ENCODE results near the gene CP. TPM values are rescaled to one million over a fixed set of nuclear protein-coding genes. Genes with fewer than 3 reads are reported as not detected.

Gene CP
- total and polyA plus RNA-seq, 2 of the 13 experiments (the other 11 are each of a cell fraction or from before 2014, with no cell fraction given) = 42.6 to 789 TPM

DNA sequence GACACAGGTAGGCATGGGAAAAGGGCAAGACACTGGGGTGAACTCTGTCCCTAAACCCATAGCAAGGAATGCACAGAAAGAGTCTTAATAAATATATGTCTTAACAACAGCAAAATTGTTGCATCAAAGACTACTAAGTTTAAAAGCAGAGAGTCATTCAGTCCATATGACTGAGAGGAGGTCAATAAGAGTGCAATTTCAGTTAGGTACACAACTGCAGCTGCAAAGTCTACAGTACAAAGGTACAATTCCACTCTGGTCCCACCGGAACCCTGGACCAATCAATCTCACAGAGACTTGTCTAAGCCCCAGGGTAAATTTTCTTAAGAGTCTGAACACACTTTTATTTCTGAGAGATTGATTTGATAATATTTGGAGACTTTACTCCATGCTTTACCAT lies 6.9 kb downstream of the CP start (continued):
- TF ChIP-seq HCFC1 (IDR thresholded peaks at IDR 0.05; ENCODE audit: low read depth, low read length) (no peak), ARID2 (CRISPR knock-in tag; IDR thresholded peaks at IDR 0.05; ENCODE audit: borderline replicate concordance) (no peak), KLF13 (CRISPR knock-in tag; IDR thresholded peaks at IDR 0.05) (no peak), NR2F2 (IDR thresholded peaks at IDR 0.05; ENCODE audit: borderline replicate concordance, low read depth) (peak; percentile 72; the same call in 1 of the 2 replicates), JUN (CRISPR knock-in tag; IDR thresholded peaks at IDR 0.05) (no peak), CEBPG (CRISPR knock-in tag; IDR thresholded peaks at IDR 0.05) (peak; percentile 81), ELF4 (CRISPR knock-in tag; IDR thresholded peaks at IDR 0.05; ENCODE audit: borderline replicate concordance) (no peak), EP300 (IDR thresholded peaks at IDR 0.05; ENCODE audit: low read depth in 2 of 2, low read length in 2 of 2) (peak; percentile 84 to 97; a peak in 3 of 4 replicates), EP300 (CRISPR knock-in tag; IDR thresholded peaks at IDR 0.05; ENCODE audit: borderline replicate concordance) (peak; percentile 89), ZNF501 (CRISPR knock-in tag; IDR thresholded peaks at IDR 0.05) (no peak), SRSF1 (optimal IDR thresholded peaks at IDR 0.05; ENCODE audit: low read depth, low read length) (no peak), YY1 (IDR thresholded peaks at IDR 0.05; ENCODE audit: insufficient read depth, insufficient replicate concordance, low read depth, low read length) (no peak), ZMYM2 (CRISPR knock-in tag; IDR thresholded peaks at IDR 0.05) (no peak), SNRNP70 (IDR thresholded peaks at IDR 0.05; ENCODE audit: low read depth, low read length) (no peak)
- TF ChIP-seq, protein P1, sequence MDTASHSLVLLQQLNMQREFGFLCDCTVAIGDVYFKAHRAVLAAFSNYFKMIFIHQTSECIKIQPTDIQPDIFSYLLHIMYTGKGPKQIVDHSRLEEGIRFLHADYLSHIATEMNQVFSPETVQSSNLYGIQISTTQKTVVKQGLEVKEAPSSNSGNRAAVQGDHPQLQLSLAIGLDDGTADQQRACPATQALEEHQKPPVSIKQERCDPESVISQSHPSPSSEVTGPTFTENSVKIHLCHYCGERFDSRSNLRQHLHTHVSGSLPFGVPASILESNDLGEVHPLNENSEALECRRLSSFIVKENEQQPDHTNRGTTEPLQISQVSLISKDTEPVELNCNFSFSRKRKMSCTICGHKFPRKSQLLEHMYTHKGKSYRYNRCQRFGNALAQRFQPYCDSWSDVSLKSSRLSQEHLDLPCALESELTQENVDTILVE (CRISPR knock-in tag; IDR thresholded peaks at IDR 0.05) = peak; percentile 69; the same call in 1 of the 2 replicates
- TF ChIP-seq, protein P2, sequence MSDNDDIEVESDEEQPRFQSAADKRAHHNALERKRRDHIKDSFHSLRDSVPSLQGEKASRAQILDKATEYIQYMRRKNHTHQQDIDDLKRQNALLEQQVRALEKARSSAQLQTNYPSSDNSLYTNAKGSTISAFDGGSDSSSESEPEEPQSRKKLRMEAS (IDR thresholded peaks at IDR 0.05) = no peak
- TF ChIP-seq, protein P3, sequence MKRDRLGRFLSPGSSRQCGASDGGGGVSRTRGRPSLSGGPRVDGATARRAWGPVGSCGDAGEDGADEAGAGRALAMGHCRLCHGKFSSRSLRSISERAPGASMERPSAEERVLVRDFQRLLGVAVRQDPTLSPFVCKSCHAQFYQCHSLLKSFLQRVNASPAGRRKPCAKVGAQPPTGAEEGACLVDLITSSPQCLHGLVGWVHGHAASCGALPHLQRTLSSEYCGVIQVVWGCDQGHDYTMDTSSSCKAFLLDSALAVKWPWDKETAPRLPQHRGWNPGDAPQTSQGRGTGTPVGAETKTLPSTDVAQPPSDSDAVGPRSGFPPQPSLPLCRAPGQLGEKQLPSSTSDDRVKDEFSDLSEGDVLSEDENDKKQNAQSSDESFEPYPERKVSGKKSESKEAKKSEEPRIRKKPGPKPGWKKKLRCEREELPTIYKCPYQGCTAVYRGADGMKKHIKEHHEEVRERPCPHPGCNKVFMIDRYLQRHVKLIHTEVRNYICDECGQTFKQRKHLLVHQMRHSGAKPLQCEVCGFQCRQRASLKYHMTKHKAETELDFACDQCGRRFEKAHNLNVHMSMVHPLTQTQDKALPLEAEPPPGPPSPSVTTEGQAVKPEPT (CRISPR knock-in tag; IDR thresholded peaks at IDR 0.05; ENCODE audit: low read depth) = no peak
- TF ChIP-seq, protein P4, sequence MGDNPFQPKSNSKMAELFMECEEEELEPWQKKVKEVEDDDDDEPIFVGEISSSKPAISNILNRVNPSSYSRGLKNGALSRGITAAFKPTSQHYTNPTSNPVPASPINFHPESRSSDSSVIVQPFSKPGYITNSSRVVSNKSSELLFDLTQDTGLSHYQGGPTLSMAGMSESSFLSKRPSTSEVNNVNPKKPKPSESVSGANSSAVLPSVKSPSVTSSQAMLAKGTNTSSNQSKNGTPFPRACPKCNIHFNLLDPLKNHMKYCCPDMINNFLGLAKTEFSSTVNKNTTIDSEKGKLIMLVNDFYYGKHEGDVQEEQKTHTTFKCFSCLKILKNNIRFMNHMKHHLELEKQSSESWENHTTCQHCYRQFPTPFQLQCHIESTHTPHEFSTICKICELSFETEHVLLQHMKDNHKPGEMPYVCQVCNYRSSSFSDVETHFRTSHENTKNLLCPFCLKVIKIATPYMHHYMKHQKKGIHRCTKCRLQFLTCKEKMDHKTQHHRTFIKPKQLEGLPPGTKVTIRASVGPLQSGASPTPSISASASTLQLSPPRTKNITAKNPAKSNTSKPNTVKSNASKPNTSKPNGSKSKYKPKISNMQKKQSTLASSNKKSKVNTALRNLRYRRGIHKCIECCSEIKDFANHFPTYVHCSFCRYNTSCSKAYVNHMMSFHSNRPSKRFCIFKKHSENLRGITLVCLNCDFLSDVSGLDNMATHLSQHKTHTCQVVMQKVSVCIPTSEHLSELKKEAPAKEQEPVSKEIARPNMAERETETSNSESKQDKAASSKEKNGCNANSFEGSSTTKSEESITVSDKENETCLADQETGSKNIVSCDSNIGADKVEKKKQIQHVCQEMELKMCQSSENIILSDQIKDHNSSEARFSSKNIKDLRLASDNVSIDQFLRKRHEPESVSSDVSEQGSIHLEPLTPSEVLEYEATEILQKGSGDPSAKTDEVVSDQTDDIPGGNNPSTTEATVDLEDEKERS (CRISPR knock-in tag; IDR thresholded peaks at IDR 0.05) = no peak
- TF ChIP-seq, protein P5, sequence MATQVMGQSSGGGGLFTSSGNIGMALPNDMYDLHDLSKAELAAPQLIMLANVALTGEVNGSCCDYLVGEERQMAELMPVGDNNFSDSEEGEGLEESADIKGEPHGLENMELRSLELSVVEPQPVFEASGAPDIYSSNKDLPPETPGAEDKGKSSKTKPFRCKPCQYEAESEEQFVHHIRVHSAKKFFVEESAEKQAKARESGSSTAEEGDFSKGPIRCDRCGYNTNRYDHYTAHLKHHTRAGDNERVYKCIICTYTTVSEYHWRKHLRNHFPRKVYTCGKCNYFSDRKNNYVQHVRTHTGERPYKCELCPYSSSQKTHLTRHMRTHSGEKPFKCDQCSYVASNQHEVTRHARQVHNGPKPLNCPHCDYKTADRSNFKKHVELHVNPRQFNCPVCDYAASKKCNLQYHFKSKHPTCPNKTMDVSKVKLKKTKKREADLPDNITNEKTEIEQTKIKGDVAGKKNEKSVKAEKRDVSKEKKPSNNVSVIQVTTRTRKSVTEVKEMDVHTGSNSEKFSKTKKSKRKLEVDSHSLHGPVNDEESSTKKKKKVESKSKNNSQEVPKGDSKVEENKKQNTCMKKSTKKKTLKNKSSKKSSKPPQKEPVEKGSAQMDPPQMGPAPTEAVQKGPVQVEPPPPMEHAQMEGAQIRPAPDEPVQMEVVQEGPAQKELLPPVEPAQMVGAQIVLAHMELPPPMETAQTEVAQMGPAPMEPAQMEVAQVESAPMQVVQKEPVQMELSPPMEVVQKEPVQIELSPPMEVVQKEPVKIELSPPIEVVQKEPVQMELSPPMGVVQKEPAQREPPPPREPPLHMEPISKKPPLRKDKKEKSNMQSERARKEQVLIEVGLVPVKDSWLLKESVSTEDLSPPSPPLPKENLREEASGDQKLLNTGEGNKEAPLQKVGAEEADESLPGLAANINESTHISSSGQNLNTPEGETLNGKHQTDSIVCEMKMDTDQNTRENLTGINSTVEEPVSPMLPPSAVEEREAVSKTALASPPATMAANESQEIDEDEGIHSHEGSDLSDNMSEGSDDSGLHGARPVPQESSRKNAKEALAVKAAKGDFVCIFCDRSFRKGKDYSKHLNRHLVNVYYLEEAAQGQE (IDR thresholded peaks at IDR 0.05; ENCODE audit: borderline replicate concordance in 1 of 2, low read depth in 1 of 2, low read length in 2 of 2) = peak in 1 of 2 experiments; percentile 72; a peak in 1 of 4 replicates
- TF ChIP-seq, protein P6, sequence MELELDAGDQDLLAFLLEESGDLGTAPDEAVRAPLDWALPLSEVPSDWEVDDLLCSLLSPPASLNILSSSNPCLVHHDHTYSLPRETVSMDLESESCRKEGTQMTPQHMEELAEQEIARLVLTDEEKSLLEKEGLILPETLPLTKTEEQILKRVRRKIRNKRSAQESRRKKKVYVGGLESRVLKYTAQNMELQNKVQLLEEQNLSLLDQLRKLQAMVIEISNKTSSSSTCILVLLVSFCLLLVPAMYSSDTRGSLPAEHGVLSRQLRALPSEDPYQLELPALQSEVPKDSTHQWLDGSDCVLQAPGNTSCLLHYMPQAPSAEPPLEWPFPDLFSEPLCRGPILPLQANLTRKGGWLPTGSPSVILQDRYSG (CRISPR knock-in tag; IDR thresholded peaks at IDR 0.05) = no peak

All from HepG2 (cell line).